CD4-positive, alpha-beta T cell (primary cell): ENCODE measurements around the gene CACNA2D4. TPM values are rescaled to one million over a fixed set of nuclear protein-coding genes. Genes with fewer than 3 reads are reported as not detected.

Experiments used
- ATAC-seq: fragments of 200-7000 bp; cut with Tn5 transposase; one replicate; pipeline ENCODE4 v1.10.0; 2022; ENCODE audit warnings: mild to moderate bottlenecking; ENCODE audit not compliant: poor library complexity
- CTCF ChIA-PET: fragments of 350-600 bp; sonication (Branson Sonifier 250); formaldehyde crosslinking; loops from one replicate; lab custom pipeline; 2021; ENCODE audit warnings: antibody characterized with exemption, inconsistent platforms; lab: Charles Lee
- POLR2A ChIA-PET: fragments of 350-600 bp; sonication (Branson Sonifier 250); formaldehyde crosslinking; loops from one replicate; lab custom pipeline; 2021; ENCODE audit warnings: antibody characterized with exemption, inconsistent platforms; lab: Charles Lee
- DNase-seq, 14 experiments: peaks; one replicate each; pipeline ENCODE4 v3.0.0-alpha.2; 2013 to 2020; ENCODE audit warnings: mixed read lengths in 2 of 14
- H3K27ac ChIP-seq, 2 donors: one replicate each; pipeline versions ENCODE4 v1.5.1 to v1.7.0; 2013; ENCODE audit warnings: low read length in 2 of 2, low read depth in 1 of 2, mild to moderate bottlenecking in 1 of 2
- H3K27me3 ChIP-seq, 2 experiments: 1 replicate in 1 of 2; 2 replicates in 1 of 2; pipeline versions ENCODE4 v1.6.1 to v1.7.0; 2013; ENCODE audit warnings: low read length in 2 of 2, control low read depth in 1 of 2, mild to moderate bottlenecking in 1 of 2, moderate library complexity in 1 of 2; ENCODE audit not compliant: insufficient read depth in 2 of 2, control insufficient read depth in 1 of 2
- H3K36me3 ChIP-seq: one replicate; pipeline ENCODE4 v1.6.1; 2013; ENCODE audit warnings: low read length, control low read depth; ENCODE audit not compliant: insufficient read depth
- H3K4me1 ChIP-seq: one replicate; pipeline ENCODE4 v1.6.1; 2013; ENCODE audit warnings: low read length, control low read depth; ENCODE audit not compliant: insufficient read depth
- H3K4me3 ChIP-seq: one replicate; pipeline ENCODE4 v1.5.1; 2013; ENCODE audit warnings: mild to moderate bottlenecking, low read length, moderate library complexity
- H3K9me3 ChIP-seq, 2 experiments: 1 replicate in 1 of 2; 2 replicates in 1 of 2; pipeline versions ENCODE4 v1.6.1 to v1.7.0; 2013; ENCODE audit warnings: low read length in 2 of 2, mild to moderate bottlenecking in 2 of 2, control low read depth in 1 of 2, moderate library complexity in 1 of 2; ENCODE audit not compliant: control insufficient read depth in 1 of 2, insufficient read depth in 1 of 2
- H3K27ac Mint-ChIP-seq: one replicate; pipeline ENCODE4 v1.8.0; 2020; ENCODE audit warnings: mixed read lengths
- H3K27me3 Mint-ChIP-seq: one replicate; pipeline ENCODE4 v1.8.0; 2021; ENCODE audit warnings: mixed read lengths
- H3K36me3 Mint-ChIP-seq: one replicate; pipeline ENCODE4 v1.8.0; 2021; ENCODE audit warnings: low read depth, mixed read lengths
- H3K4me1 Mint-ChIP-seq: one replicate; pipeline ENCODE4 v1.8.0; 2021; ENCODE audit warnings: low read depth, mixed read lengths
- H3K4me3 Mint-ChIP-seq: one replicate; pipeline ENCODE4 v1.8.0; 2020; ENCODE audit warnings: mild to moderate bottlenecking, mixed read lengths
- H3K9me3 Mint-ChIP-seq: one replicate; pipeline ENCODE4 v1.8.0; 2020; ENCODE audit warnings: mixed read lengths
- CTCF ChIP-seq: fragments of 200-600 bp; IDR thresholded peaks from one replicate; pipeline ENCODE4 v1.8.0; 2022; ENCODE audit warnings: antibody characterized with exemption, mild to moderate bottlenecking
- intact Hi-C, 2 experiments: fragments of 100-400 bp; cut with DNase I in 1 of 2; cut with micrococcal nuclease in 1 of 2; formaldehyde crosslinking; loops; one replicate each; pipeline versions ENCODE4 v1.15.1 to v1.9.0; 2023 to 2025; cut with DNase I, micrococcal nuclease
- total RNA-seq, 174 experiments: library from RNA in 2 of 174; stranded (reverse) in 2 of 174; gene quantifications; one replicate each; pipeline ENCODE4 v1.2.3 and lab custom pipeline; 2021 to 2026

CACNA2D4 gene
- total RNA-seq, 2 experiments from 2014 or later, result 10.5 to 11.3 TPM

- H3K36me3 ChIP-seq, result no peaks in the 10 kb centered on the region
- ChIA-PET CTCF (no interaction called here), POLR2A (no interaction called here)
- ATAC-seq (no peak), DNase-seq (no peak)
- Mint-ChIP-seq H3K4me1 (peaks cover under 1% of the 10 kb centered on the region), H3K4me3 (no peak overlapping the region), H3K9me3 (no peaks in the 10 kb centered on the region), H3K27ac (no peak overlapping the region), H3K27me3 (peaks cover 25% of the 10 kb centered on the region), H3K36me3 (no peaks in the 10 kb centered on the region)
- H3K4me3 ChIP-seq, result no peak overlapping the region
- H3K4me1 ChIP-seq, result peaks cover 23% of the 10 kb centered on the region
- peaks cover 19 to 20% of the 10 kb centered on the region in 2 experiments for H3K27me3 ChIP-seq
- peaks cover 0 to 3% of the 10 kb centered on the region in 2 experiments for H3K9me3 ChIP-seq
- no peak for TF ChIP-seq CTCF
- no peak overlapping the region for H3K27ac ChIP-seq
- intact Hi-C loops, result no loop called here
Observed at GRCh38 chr12:1816730-1817348, 101.6 kb downstream of the CACNA2D4 start.

GRCh38 chr12:1815814-1816729 is 102.4 kb downstream of the CACNA2D4 start:
- TF ChIP-seq CTCF, result no peak
- Histone ChIP-seq H3K27me3 (peaks cover 13 to 15% of the 10 kb centered on the region in 2 experiments), H3K36me3 (no peaks in the 10 kb centered on the region), H3K4me3 (no peak overlapping the region), H3K9me3 (peaks cover 0 to 3% of the 10 kb centered on the region in 2 experiments), H3K27ac (no peak overlapping the region), H3K4me1 (peaks cover 29% of the 10 kb centered on the region)
- ATAC-seq, result no peak
- H3K4me3 Mint-ChIP-seq, result no peak overlapping the region
- intact Hi-C loops, result no loop called here
- no peak overlapping the region for H3K27ac Mint-ChIP-seq
- ChIA-PET CTCF (no interaction called here), POLR2A (no interaction called here)
- peaks cover 5% of the 10 kb centered on the region for H3K4me1 Mint-ChIP-seq
- no peaks in the 10 kb centered on the region for H3K36me3 Mint-ChIP-seq
- no peak for DNase-seq
- H3K9me3 Mint-ChIP-seq, result no peaks in the 10 kb centered on the region
- peaks cover 22% of the 10 kb centered on the region for H3K27me3 Mint-ChIP-seq

- no peak for DNase-seq
- H3K27ac ChIP-seq, result no peak overlapping the region
- no peak for ATAC-seq
- peaks cover 0 to 3% of the 10 kb centered on the region in 2 experiments for H3K9me3 ChIP-seq
- H3K27me3 ChIP-seq, result peaks cover 6 to 9% of the 10 kb centered on the region in 2 experiments
- no peak overlapping the region for H3K4me3 Mint-ChIP-seq
- H3K36me3 Mint-ChIP-seq, result no peaks in the 10 kb centered on the region
- H3K4me1 ChIP-seq, result peaks cover 38% of the 10 kb centered on the region
- no peak overlapping the region for H3K27ac Mint-ChIP-seq
- intact Hi-C loops, result no loop called here
- H3K4me1 Mint-ChIP-seq, result peaks cover 12% of the 10 kb centered on the region
- peaks cover 13% of the 10 kb centered on the region for H3K27me3 Mint-ChIP-seq
- TF ChIP-seq CTCF, result no peak
- H3K9me3 Mint-ChIP-seq, result no peaks in the 10 kb centered on the region
- CTCF ChIA-PET, result no interaction called here
- POLR2A ChIA-PET, result no interaction called here
- no peak overlapping the region for H3K4me3 ChIP-seq
- no peaks in the 10 kb centered on the region for H3K36me3 ChIP-seq
Observed at GRCh38 chr12:1815108-1815507, 103.3 kb downstream of the CACNA2D4 start.
